Esophagus squamous epithelium (tissue), 5 donors: ENCODE data around the gene TMEM266. TPM values are rescaled to one million over a fixed set of nuclear protein-coding genes. Genes with fewer than 3 reads are reported as not detected.

Source experiments
- DNase-seq: peaks from one replicate; lab custom pipeline; 2025; lab: John Stamatoyannopoulos, UW
- H3K27ac ChIP-seq, 4 donors: fragments of 200-600 bp; sonication (generic); one replicate each; pipeline ENCODE4 v1.5.1; 2016 to 2019; ENCODE audit warnings: mild to moderate bottlenecking in 1 of 4
- H3K27me3 ChIP-seq, 4 donors: fragments of 200-600 bp; sonication (generic); 1 replicate in 3 of 4; 2 replicates in 1 of 4; pipeline versions ENCODE4 v1.5.1 to v1.6.0; 2017 to 2021; ENCODE audit warnings: antibody characterized with exemption in 1 of 4
- H3K36me3 ChIP-seq, 3 donors: fragments of 200-600 bp; sonication (generic); one replicate each; pipeline ENCODE4 v1.5.1; 2016 to 2019
- H3K4me1 ChIP-seq, 3 donors: fragments of 200-600 bp; sonication (generic); one replicate each; pipeline ENCODE4 v1.5.1; 2017 to 2019
- H3K4me3 ChIP-seq, 4 donors: fragments of 200-600 bp; sonication (generic); 1 replicate in 3 of 4; 2 replicates in 1 of 4; pipeline ENCODE4 v1.5.1; 2016 to 2019; ENCODE audit warnings: mild to moderate bottlenecking in 2 of 4, moderate library complexity in 1 of 4
- H3K9me3 ChIP-seq, 3 donors: fragments of 200-600 bp; sonication (generic); one replicate each; pipeline ENCODE4 v1.5.1; 2016 to 2019
- POLR2A ChIP-seq, 4 donors: fragments of 450-650 bp; IDR thresholded peaks; one replicate each; pipeline ENCODE4 v1.6.1; 2017; ENCODE audit warnings: antibody characterized with exemption in 4 of 4, mild to moderate bottlenecking in 4 of 4, moderate library complexity in 3 of 4
- WGBS, 2 donors: methylation state at CpG; one replicate each; pipeline ENCODE4 v1.1.5; 2018; 5-methylcytosine and 5-hydroxymethylcytosine counted together
- intact Hi-C: fragments of 100-400 bp; cut with DNase I; formaldehyde crosslinking; loops from one replicate; pipeline ENCODE4 v1.15.0; 2022
- total RNA-seq, 4 donors: library from RNA; depleted of rRNA; stranded (reverse); fragments of >200 nt; gene quantifications; one replicate each; pipeline ENCODE4 v1.1.0, GENCODE V29; 2016
- TF ChIP-seq, protein P1 (sequence below), 6 experiments: fragments of 450-650 bp in 4 of 6; fragments of 200-600 bp in 2 of 6; sonication (generic) in 2 of 6; IDR thresholded peaks; one replicate each; pipeline ENCODE4 v1.5.1; 2016 to 2019; ENCODE audit warnings: antibody characterized with exemption in 6 of 6, mild to moderate bottlenecking in 4 of 6, moderate library complexity in 4 of 6
- donor health status: DM: yes; HTN: yes; CAD: no.

The TMEM266 gene
- total RNA-seq, 4 donors from 2014 or later = 0.19 to 0.79 (median 0.29) TPM; not detected in 1

DNA sequence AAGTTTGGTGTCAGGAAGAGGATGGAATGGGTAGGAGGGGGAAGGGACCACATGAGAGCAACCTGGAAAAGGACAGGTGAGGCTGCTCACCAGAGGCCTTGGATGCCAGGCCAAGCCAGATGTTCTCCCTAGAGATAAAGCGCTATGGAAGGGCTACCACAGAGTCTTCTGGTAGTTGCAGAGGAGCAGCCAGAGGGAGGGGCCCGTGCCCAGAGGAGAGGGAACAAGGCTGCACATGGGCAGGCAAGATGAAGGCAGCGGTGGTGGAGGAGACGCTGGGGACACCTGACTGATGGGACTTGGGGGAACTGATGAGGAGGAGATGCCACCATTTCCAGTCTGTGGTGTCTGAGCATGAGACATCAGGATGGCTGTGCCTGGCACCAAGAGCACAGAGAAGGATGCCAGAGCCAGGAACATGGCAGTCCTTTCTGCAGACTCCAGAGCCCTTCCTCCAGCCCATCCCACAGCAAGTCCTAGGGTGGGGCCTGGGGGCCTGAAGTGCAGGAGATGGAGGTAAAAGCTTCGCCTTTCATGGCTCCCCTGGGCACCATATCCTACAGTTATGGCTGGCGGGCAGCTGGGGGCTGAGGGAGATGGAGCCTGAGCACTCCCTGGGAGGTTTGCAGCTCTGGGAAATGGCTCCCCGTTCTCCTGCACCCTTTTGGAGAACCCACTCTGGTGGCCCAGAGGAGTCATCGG, 148.4 kb downstream of the TMEM266 start:
- TF ChIP-seq, protein P1, sequence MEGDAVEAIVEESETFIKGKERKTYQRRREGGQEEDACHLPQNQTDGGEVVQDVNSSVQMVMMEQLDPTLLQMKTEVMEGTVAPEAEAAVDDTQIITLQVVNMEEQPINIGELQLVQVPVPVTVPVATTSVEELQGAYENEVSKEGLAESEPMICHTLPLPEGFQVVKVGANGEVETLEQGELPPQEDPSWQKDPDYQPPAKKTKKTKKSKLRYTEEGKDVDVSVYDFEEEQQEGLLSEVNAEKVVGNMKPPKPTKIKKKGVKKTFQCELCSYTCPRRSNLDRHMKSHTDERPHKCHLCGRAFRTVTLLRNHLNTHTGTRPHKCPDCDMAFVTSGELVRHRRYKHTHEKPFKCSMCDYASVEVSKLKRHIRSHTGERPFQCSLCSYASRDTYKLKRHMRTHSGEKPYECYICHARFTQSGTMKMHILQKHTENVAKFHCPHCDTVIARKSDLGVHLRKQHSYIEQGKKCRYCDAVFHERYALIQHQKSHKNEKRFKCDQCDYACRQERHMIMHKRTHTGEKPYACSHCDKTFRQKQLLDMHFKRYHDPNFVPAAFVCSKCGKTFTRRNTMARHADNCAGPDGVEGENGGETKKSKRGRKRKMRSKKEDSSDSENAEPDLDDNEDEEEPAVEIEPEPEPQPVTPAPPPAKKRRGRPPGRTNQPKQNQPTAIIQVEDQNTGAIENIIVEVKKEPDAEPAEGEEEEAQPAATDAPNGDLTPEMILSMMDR (IDR thresholded peaks at IDR 0.05) = no peak
- TF ChIP-seq POLR2A (IDR thresholded peaks at IDR 0.05) = no peak
- 86 to 91% methylated on average over 4 to 5 of the region's 8 CpGs for WGBS, 2 donors
- no peak overlapping the region for H3K4me3 ChIP-seq
- H3K27ac ChIP-seq = no peak overlapping the region
- intact Hi-C loops = no loop called here
- peaks cover 0 to 88% (median 7%) of the 10 kb centered on the region in 3 donors for H3K36me3 ChIP-seq
- peaks cover 0 to 15% (median 6%) of the 10 kb centered on the region in 3 donors for H3K4me1 ChIP-seq
- no peak for DNase-seq
- H3K27me3 ChIP-seq = no peaks in the 10 kb centered on the region
- H3K9me3 ChIP-seq = no peaks in the 10 kb centered on the region

DNA sequence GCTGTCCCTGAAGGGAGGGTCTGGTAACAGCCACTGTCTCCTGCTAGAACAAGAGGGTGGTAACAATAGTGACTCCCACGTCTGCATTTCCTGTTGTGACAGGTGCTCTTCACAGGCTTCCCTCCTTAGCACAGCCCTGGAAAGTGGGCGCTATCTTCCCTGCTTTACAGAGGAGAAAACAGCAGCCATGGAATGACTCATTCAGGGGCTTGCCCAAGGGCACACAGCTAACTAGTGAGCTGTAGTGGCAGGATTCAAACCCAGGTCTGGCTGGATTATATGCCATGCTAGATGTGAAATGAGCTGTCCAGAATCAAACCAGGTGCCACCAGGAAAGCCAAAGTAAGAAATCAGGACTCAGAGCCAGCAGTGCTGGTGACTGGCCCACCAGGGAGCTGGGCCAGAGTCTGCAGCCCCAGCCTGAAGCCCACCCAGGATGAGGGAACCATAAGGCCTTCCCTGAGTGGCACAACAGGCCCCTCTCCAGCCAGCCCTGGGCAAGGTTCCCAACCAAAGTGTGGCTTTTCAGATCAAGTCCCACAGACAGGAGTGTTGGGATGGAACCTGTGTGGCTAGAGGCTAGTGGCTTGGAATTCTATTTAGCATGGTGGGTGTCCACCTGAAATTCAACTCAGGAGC, 149.1 kb downstream of the TMEM266 start:
- TF ChIP-seq POLR2A (IDR thresholded peaks at IDR 0.05) = no peak
- TF ChIP-seq, protein P1 (IDR thresholded peaks at IDR 0.05) = no peak
- no peaks in the 10 kb centered on the region for H3K27me3 ChIP-seq
- no CpG with 5 or more reads among the region's 2 CpGs for WGBS, 2 donors
- no peak for DNase-seq
- peaks cover 0 to 15% (median 6%) of the 10 kb centered on the region in 3 donors for H3K4me1 ChIP-seq
- intact Hi-C loops = no loop called here
- no peak overlapping the region for H3K27ac ChIP-seq
- H3K36me3 ChIP-seq = peaks cover 0 to 88% (median 7%) of the 10 kb centered on the region in 3 donors
- no peaks in the 10 kb centered on the region for H3K9me3 ChIP-seq
- H3K4me3 ChIP-seq = no peak overlapping the region

DNA sequence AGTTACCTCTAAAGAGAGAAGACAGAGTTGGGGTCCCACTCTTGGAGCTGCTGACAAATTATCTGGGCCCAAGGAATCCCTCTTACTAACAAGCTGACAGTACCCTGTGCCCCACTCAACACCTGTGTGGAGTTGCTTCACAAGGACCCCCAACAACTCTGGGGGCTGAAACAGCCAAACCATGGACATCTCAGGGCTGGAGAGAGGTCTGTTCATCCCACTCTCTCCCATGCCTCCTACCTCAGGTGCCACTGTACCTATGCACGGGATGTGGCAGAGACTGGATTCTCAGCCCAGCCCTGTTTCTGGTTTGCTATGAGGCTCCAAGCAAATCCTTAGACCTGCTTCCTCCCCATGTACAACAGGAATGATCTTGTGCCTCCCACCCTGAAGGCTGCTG, 149.7 kb downstream of the TMEM266 start:
- H3K4me3 ChIP-seq = no peak overlapping the region
- H3K27me3 ChIP-seq = no peaks in the 10 kb centered on the region
- TF ChIP-seq, protein P1 (IDR thresholded peaks at IDR 0.05) = no peak
- no peak for TF ChIP-seq POLR2A (IDR thresholded peaks at IDR 0.05)
- H3K4me1 ChIP-seq = peaks cover 0 to 15% (median 6%) of the 10 kb centered on the region in 3 donors
- no peak overlapping the region for H3K27ac ChIP-seq
- no peaks in the 10 kb centered on the region for H3K9me3 ChIP-seq
- DNase-seq = no peak
- intact Hi-C loops = no loop called here
- H3K36me3 ChIP-seq = peaks cover 0 to 90% (median 7%) of the 10 kb centered on the region in 3 donors
- WGBS, 2 donors = 100% methylated on average over 1 of the region's 1 CpG

DNA sequence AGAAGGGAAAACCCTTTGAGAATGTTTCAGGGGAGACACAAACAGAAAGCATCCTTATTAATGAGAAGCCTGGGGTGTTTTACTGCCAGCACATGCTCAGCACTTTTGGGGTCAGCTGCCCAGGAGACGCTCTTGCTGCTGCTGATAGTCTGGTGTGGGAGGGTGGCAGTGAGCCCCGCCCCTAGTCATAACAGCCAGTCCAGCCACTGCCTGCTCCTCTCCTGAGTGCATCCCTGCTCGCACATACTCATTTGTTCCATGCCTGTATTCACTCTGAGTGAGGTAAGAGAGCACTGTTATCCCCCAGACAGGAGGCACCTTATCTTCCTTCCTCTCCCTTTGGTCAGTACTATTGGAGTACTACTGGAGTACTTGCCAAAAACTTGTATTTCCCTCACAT, 150.2 kb downstream of the TMEM266 start:
- 78 to 84% methylated on average over 1 to 3 of the region's 3 CpGs for WGBS, 2 donors
- H3K4me3 ChIP-seq = no peak overlapping the region
- no peak for TF ChIP-seq POLR2A (IDR thresholded peaks at IDR 0.05)
- TF ChIP-seq, protein P1 (IDR thresholded peaks at IDR 0.05) = no peak
- H3K27me3 ChIP-seq = no peaks in the 10 kb centered on the region
- peaks cover 0 to 90% (median 7%) of the 10 kb centered on the region in 3 donors for H3K36me3 ChIP-seq
- peaks cover 0 to 15% (median 6%) of the 10 kb centered on the region in 3 donors for H3K4me1 ChIP-seq
- no peak for DNase-seq
- no peaks in the 10 kb centered on the region for H3K9me3 ChIP-seq
- no peak overlapping the region for H3K27ac ChIP-seq
- intact Hi-C loops = no loop called here

DNA sequence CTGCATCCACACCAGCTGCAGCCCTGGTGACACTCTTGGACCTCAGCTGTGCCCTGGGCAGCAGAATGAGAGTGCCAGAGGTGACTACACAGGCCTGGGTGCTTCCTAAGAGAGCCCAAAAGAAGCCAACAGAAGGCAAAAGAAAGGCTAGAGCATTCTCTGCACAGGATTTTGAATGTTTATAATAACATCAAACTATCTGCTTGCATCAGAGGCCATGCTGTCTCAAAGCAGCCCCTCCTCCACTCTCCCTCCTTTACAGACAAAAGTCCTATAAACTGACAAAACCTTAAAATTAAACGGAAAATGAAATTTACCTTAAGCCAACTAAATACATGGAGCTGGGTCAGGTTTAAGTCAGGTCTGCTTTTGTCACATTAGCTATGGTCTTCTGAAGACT, 155.8 kb downstream of the TMEM266 start:
- TF ChIP-seq, protein P1 (IDR thresholded peaks at IDR 0.05) = no peak
- TF ChIP-seq POLR2A (IDR thresholded peaks at IDR 0.05) = no peak
- Histone ChIP-seq H3K4me3 (no peak overlapping the region), H3K9me3 (no peaks in the 10 kb centered on the region), H3K36me3 (peaks cover 0 to 65% (median 4%) of the 10 kb centered on the region in 3 donors), H3K27me3 (no peaks in the 10 kb centered on the region), H3K4me1 (peaks cover 0 to 15% (median 7%) of the 10 kb centered on the region in 3 donors), H3K27ac (no peak overlapping the region)
- no peak for DNase-seq
- 90 to 94% methylated on average over 1 of the region's 1 CpG for WGBS, 2 donors
- intact Hi-C loops = no loop called here
